Tibial artery (tissue), 4 donors: Measurements from ENCODE around the gene ZC3H7B.
A peak's percentile ranks its signal among the peaks of the same experiment; 100 is the strongest.

Source experiments
- DNase-seq, 2 donors: peaks; one replicate each; pipeline ENCODE4 v3.0.0-alpha.2; 2019
- H3K27ac ChIP-seq, 2 donors: fragments of 200-600 bp; sonication (generic) in 1 of 2; 1 replicate in 1 of 2; 2 replicates in 1 of 2; pipeline ENCODE4 v1.5.1; 2018 to 2019; ENCODE audit warnings: mild to moderate bottlenecking in 1 of 2
- H3K27me3 ChIP-seq, 2 donors: fragments of 200-600 bp; sonication (generic) in 1 of 2; one replicate each; pipeline versions ENCODE4 v1.5.1 to v1.6.0; 2016 to 2019
- H3K36me3 ChIP-seq, 3 donors: fragments of 200-600 bp; sonication (generic) in 2 of 3; one replicate each; pipeline ENCODE4 v1.5.1; 2016 to 2019; ENCODE audit warnings: mild to moderate bottlenecking in 2 of 3
- H3K4me1 ChIP-seq, 4 donors: fragments of 200-600 bp; sonication (generic) in 2 of 4; 1 replicate in 3 of 4; 2 replicates in 1 of 4; pipeline ENCODE4 v1.5.1; 2016 to 2019
- H3K4me3 ChIP-seq, 2 donors: fragments of 200-600 bp; sonication (generic) in 1 of 2; 1 replicate in 1 of 2; 2 replicates in 1 of 2; pipeline ENCODE4 v1.5.1; 2018 to 2019; ENCODE audit warnings: mild to moderate bottlenecking in 2 of 2
- H3K9me3 ChIP-seq, 3 donors: fragments of 200-600 bp; sonication (generic) in 1 of 3; one replicate each; pipeline ENCODE4 v1.5.1; 2016 to 2019
- intact Hi-C: fragments of 100-400 bp; cut with DNase I; formaldehyde crosslinking; loops from one replicate; pipeline ENCODE4 v1.15.0; 2023; ENCODE audit warnings: low total_unique reads
- TF ChIP-seq, protein P1 (sequence below), 2 experiments: fragments of 200-600 bp in 1 of 2; fragments of 450-650 bp in 1 of 2; IDR thresholded peaks; one replicate each; pipeline ENCODE4 v1.5.1; 2017 to 2019; ENCODE audit warnings: antibody characterized with exemption in 2 of 2, mild to moderate bottlenecking in 1 of 2, moderate library complexity in 1 of 2

The ZC3H7B gene

DNA sequence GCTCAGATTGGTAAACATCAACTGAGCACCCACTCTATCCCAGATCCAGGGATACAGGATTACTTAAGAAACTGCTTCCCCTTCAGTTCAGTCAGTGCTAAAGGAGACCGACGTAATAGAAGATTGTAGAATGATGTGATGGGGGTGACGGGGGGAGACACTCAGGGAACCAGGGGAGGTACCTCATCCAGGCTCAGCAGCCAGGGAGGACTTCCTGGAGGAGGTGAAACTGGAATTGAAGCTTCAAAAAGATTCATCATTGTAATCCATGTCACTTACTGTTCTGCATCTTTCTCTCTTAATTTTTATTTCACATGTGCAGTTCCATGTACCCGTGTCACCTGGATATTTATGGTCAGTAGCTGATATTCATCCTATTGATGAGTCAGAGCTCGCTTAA, 61.3 kb downstream of the ZC3H7B start:
- Histone ChIP-seq H3K4me3 (no peak overlapping the region), H3K27me3 (no peaks in the 10 kb centered on the region), H3K36me3 (peaks cover 0 to 14% (median 13%) of the 10 kb centered on the region in 3 donors), H3K9me3 (no peaks in the 10 kb centered on the region), H3K4me1 (peaks cover 0 to 12% (median 7%) of the 10 kb centered on the region in 4 donors), H3K27ac (no peak overlapping the region)
- no peak for DNase-seq
- intact Hi-C loops, result loop anchor here (10.0 kb wide), 1 partner anchor 58 kb away; the partner anchor contains the start of gene ZC3H7B
- TF ChIP-seq, protein P1, sequence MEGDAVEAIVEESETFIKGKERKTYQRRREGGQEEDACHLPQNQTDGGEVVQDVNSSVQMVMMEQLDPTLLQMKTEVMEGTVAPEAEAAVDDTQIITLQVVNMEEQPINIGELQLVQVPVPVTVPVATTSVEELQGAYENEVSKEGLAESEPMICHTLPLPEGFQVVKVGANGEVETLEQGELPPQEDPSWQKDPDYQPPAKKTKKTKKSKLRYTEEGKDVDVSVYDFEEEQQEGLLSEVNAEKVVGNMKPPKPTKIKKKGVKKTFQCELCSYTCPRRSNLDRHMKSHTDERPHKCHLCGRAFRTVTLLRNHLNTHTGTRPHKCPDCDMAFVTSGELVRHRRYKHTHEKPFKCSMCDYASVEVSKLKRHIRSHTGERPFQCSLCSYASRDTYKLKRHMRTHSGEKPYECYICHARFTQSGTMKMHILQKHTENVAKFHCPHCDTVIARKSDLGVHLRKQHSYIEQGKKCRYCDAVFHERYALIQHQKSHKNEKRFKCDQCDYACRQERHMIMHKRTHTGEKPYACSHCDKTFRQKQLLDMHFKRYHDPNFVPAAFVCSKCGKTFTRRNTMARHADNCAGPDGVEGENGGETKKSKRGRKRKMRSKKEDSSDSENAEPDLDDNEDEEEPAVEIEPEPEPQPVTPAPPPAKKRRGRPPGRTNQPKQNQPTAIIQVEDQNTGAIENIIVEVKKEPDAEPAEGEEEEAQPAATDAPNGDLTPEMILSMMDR (IDR thresholded peaks at IDR 0.05), result no peak

DNA sequence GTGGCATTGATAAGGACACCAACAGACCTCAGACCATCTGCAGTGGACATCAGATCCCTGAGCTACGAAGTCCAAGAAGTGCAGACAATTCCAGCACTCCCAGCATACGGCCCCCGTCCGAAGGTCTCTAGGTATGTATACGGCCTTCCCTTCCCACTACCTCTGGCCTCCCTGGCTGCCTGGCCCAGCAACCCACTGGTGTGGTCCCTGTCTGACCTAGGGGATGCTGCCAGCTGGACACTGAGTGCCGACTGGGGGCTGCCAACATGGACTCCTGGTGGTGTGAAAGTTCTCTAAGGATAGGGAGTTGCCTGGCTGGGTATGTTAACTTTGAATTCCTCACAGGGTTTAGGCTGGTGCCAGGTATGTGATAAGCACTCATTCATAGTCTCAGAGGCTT, 62.9 kb downstream of the ZC3H7B start:
- intact Hi-C loops, result loop anchor here (10.0 kb wide), 1 partner anchor 59 kb away; the partner anchor contains the start of gene ZC3H7B
- no peak overlapping the region for H3K27ac ChIP-seq
- no peaks in the 10 kb centered on the region for H3K27me3 ChIP-seq
- no peak overlapping the region for H3K4me3 ChIP-seq
- DNase-seq, result no peak
- TF ChIP-seq, protein P1 (IDR thresholded peaks at IDR 0.05), result no peak
- H3K9me3 ChIP-seq, result no peaks in the 10 kb centered on the region
- no peaks in the 10 kb centered on the region for H3K36me3 ChIP-seq
- H3K4me1 ChIP-seq, result peaks cover 0 to 27% (median 21%) of the 10 kb centered on the region in 4 donors

DNA sequence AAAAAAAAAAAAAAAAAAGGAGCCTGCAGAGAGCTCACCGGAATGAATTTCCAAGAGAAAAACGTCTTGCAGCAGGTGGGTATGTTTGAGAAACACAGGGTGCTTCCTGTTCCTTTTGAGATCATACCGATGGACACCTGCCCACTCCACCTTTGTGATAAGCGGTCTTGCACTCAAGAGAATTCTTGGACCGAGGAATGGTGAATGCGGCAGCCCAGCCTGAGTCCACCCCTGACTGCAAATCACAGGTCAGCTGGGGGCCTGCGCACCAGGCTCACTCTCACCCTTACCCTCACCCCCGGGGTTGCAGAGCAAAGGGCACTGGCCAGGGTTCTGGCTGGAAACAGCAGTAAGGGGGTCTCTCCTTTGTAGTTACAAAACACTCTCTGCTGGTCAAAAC, 63.6 kb downstream of the ZC3H7B start:
- Histone ChIP-seq H3K36me3 (no peaks in the 10 kb centered on the region), H3K4me3 (no peak overlapping the region), H3K27ac (no peak overlapping the region), H3K27me3 (no peaks in the 10 kb centered on the region), H3K9me3 (no peaks in the 10 kb centered on the region), H3K4me1 (peaks cover 0 to 34% (median 24%) of the 10 kb centered on the region in 4 donors)
- no peak for DNase-seq
- TF ChIP-seq, protein P1 (IDR thresholded peaks at IDR 0.05), result no peak
- intact Hi-C loops, result loop anchor here (10.0 kb wide), 1 partner anchor 60 kb away; the partner anchor contains the start of gene ZC3H7B

- Histone ChIP-seq H3K4me1 (peaks cover 0 to 34% (median 24%) of the 10 kb centered on the region in 4 donors), H3K27me3 (no peaks in the 10 kb centered on the region), H3K9me3 (no peaks in the 10 kb centered on the region), H3K27ac (peak overlapping the region in 1 of 2 donors; percentile 61), H3K36me3 (no peaks in the 10 kb centered on the region), H3K4me3 (no peak overlapping the region)
- intact Hi-C loops, result loop anchor here (10.0 kb wide), 1 partner anchor 61 kb away; the partner anchor contains the start of gene ZC3H7B
- no peak for DNase-seq
- TF ChIP-seq, protein P1 (IDR thresholded peaks at IDR 0.05), result no peak
These were observed 64.1 kb downstream of the ZC3H7B start for GRCh38 chr22:41365425-41365824.

DNA sequence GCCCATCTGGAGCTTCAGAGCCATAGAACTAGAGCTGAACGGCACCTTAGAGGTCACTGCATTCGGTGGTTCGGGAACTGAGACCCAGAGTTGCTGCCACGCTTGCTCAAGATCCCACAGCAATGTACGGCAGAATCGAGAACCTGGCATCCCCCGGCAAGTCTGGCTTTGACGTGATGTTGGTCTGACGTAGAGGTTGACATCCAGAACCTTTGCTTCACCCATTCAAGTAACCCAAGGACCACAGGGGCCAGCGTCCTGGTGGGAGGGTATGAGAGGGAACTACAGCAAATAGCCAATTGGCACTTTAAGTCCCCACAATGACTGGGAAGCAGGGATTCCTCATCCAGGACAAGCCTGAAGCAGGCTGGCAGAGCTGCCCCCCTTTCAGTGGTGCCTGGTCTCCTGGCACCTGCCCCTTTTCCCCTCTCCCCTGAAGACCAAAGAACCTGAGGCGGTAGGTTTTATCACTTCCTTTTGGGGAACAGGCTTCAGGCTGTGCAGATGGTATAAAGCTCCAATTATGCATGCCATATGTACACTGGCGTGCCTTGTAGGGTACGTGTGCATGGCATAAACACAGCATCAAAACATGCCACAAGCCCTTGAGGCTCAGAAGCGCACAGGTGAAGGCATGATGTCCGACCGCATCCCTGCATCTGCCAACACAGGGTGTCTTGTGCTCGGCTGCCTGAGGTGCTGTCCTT, 65.2 kb downstream of the ZC3H7B start:
- no peaks in the 10 kb centered on the region for H3K27me3 ChIP-seq
- H3K27ac ChIP-seq, result peak overlapping the region; percentile 61 to 62
- peak overlapping the region; percentile 47 to 60 for H3K4me3 ChIP-seq
- TF ChIP-seq, protein P1 (IDR thresholded peaks at IDR 0.05), result no peak
- no peak for DNase-seq
- intact Hi-C loops, result loop anchor here (10.0 kb wide), 1 partner anchor 62 kb away; the partner anchor contains the start of gene ZC3H7B
- peaks cover 0 to 43% (median 24%) of the 10 kb centered on the region in 4 donors for H3K4me1 ChIP-seq
- H3K36me3 ChIP-seq, result no peaks in the 10 kb centered on the region
- H3K9me3 ChIP-seq, result no peaks in the 10 kb centered on the region
